ENCODE measurements around the gene KIAA0040.

GRCh38 chr1:175133673-175134435 lies 58.7 kb downstream of the KIAA0040 start:
- no peak for TF ChIP-seq ZNF580 (tag by site-specific recombination; IDR thresholded peaks at IDR 0.05)
- no peak for TF ChIP-seq KLF10 (tag by site-specific recombination; IDR thresholded peaks at IDR 0.05)
- TF ChIP-seq CTCF (tag by site-specific recombination; IDR thresholded peaks at IDR 0.05): no peak
- TF ChIP-seq ZNF24 (tag by site-specific recombination; IDR thresholded peaks at IDR 0.05): no peak
- TF ChIP-seq ZFP3 (tag by site-specific recombination; IDR thresholded peaks at IDR 0.05; ENCODE audit: low read depth): no peak
- no peak for TF ChIP-seq ZNF776 (tag by site-specific recombination; IDR thresholded peaks at IDR 0.05; ENCODE audit: borderline replicate concordance)
- no peak for TF ChIP-seq ZNF558 (tag by site-specific recombination; IDR thresholded peaks at IDR 0.05)
- no peak for TF ChIP-seq ZBTB8A (tag by site-specific recombination; IDR thresholded peaks at IDR 0.05)
- TF ChIP-seq ZNF18 (tag by site-specific recombination; IDR thresholded peaks at IDR 0.05): no peak
- no peak for TF ChIP-seq TCF7L2 (IDR thresholded peaks at IDR 0.05; ENCODE audit: borderline replicate concordance, low read depth, low read length)
